HUES64 (cell line): ENCODE results near the gene CLDN4.
A peak's percentile ranks its signal among the peaks of the same experiment; 100 is the strongest.

Source experiments
- H3K27ac ChIP-seq: 2 replicates; pipeline ENCODE4 v1.7.0; 2013; ENCODE audit warnings: low read depth, low read length, inconsistent platforms
- H3K27me3 ChIP-seq: 2 replicates; pipeline ENCODE4 v1.6.1; 2013; ENCODE audit warnings: mild to moderate bottlenecking, low read length; ENCODE audit not compliant: insufficient read depth
- H3K36me3 ChIP-seq: 2 replicates; pipeline ENCODE4 v1.6.1; 2013; ENCODE audit warnings: mild to moderate bottlenecking, low read length; ENCODE audit not compliant: insufficient read depth
- H3K4me1 ChIP-seq: 2 replicates; pipeline ENCODE4 v1.6.1; 2013; ENCODE audit warnings: mild to moderate bottlenecking, low read length, moderate library complexity; ENCODE audit not compliant: insufficient read depth
- H3K4me3 ChIP-seq: 2 replicates; pipeline ENCODE4 v1.5.1; 2013; ENCODE audit warnings: mild to moderate bottlenecking, low read length, moderate library complexity
- H3K9ac ChIP-seq: 2 replicates; pipeline ENCODE4 v1.6.1; 2013; ENCODE audit warnings: mild to moderate bottlenecking, low read depth, low read length
- H3K9me3 ChIP-seq: 2 replicates; pipeline ENCODE4 v1.6.1; 2013; ENCODE audit warnings: low read depth, low read length; ENCODE audit not compliant: insufficient read depth
- WGBS: fragments of 150-250, 120-280 bp; methylation state at CpG from one replicate; pipeline ENCODE4 v1.1.7; 2013; ENCODE audit warnings: missing lambda C conversion rate; 5-methylcytosine and 5-hydroxymethylcytosine counted together

The CLDN4 gene

GRCh38 chr7:73824986-73825385 lies 5.8 kb upstream of the CLDN4 start:
- WGBS, result 89% methylated on average over 9 of the region's 9 CpGs
- no peak overlapping the region for H3K27ac ChIP-seq
- H3K27me3 ChIP-seq, result no peaks in the 10 kb centered on the region
- no peak overlapping the region for H3K9ac ChIP-seq
- no peak overlapping the region for H3K4me3 ChIP-seq
- H3K9me3 ChIP-seq, result no peaks in the 10 kb centered on the region
- no peaks in the 10 kb centered on the region for H3K36me3 ChIP-seq
- peaks cover 29% of the 10 kb centered on the region for H3K4me1 ChIP-seq

GRCh38 chr7:73827567-73828106 lies 3.2 kb upstream of the CLDN4 start:
- Histone ChIP-seq H3K4me1 (peaks cover 51% of the 10 kb centered on the region), H3K9ac (no peak overlapping the region; the same call in 1 of the 2 replicates), H3K9me3 (no peaks in the 10 kb centered on the region), H3K36me3 (no peaks in the 10 kb centered on the region), H3K27me3 (no peaks in the 10 kb centered on the region), H3K27ac (0 out of 2 replicates have a peak overlapping the region, but pooled peaks have one; percentile 3), H3K4me3 (no peak overlapping the region)
- WGBS, result 39% methylated on average over 7 of the region's 11 CpGs

- Histone ChIP-seq H3K4me3 (no peak overlapping the region), H3K4me1 (peaks cover 52% of the 10 kb centered on the region), H3K36me3 (no peaks in the 10 kb centered on the region), H3K9me3 (no peaks in the 10 kb centered on the region), H3K27me3 (no peaks in the 10 kb centered on the region), H3K9ac (no peak overlapping the region), H3K27ac (no peak overlapping the region)
- 80% methylated on average over 14 of the region's 14 CpGs for WGBS
These were observed 2.5 kb upstream of the CLDN4 start for GRCh38 chr7:73828107-73828803.

- Histone ChIP-seq H3K27me3 (no peaks in the 10 kb centered on the region), H3K9ac (no peak overlapping the region)
These were observed 1.8 kb upstream of the CLDN4 start for GRCh38 chr7:73828972-73829371.

DNA sequence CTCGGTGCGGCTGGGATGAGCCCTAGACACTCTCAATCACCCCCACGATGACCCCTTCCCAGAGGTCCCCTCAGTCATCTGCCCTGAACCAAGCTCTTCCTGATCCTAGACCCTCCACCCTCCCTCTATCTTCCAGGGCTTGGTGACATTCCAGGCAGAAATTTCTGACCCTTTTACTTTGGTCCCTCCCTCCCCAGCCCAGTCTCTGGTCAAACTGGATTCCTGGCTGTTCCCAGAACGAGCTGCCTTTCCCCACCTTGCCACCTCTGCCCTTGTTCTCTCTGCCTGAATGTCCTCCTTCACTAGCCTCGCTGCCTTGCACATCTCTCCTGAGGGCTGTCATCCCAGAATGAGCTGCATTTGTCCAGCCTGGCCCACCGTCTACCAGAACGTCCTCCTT lies 1.3 kb upstream of the CLDN4 start:
- peaks cover 56% of the 10 kb centered on the region for H3K4me1 ChIP-seq
- 63% methylated on average over 7 of the region's 7 CpGs for WGBS
- H3K9ac ChIP-seq, result no peak overlapping the region
- H3K27ac ChIP-seq, result no peak overlapping the region
- no peak overlapping the region for H3K4me3 ChIP-seq
- no peaks in the 10 kb centered on the region for H3K36me3 ChIP-seq
- H3K27me3 ChIP-seq, result no peaks in the 10 kb centered on the region
- H3K9me3 ChIP-seq, result no peaks in the 10 kb centered on the region

More at GRCh38 chr7:73828972-73829371, 1.8 kb upstream of the CLDN4 start:
- 92% methylated on average over 5 of the region's 5 CpGs for WGBS
- no peak overlapping the region for H3K4me3 ChIP-seq
- H3K36me3 ChIP-seq, result no peaks in the 10 kb centered on the region
- H3K27ac ChIP-seq, result no peak overlapping the region
- H3K9me3 ChIP-seq, result no peaks in the 10 kb centered on the region
- H3K4me1 ChIP-seq, result peaks cover 56% of the 10 kb centered on the region

- H3K4me3 ChIP-seq, result no peak overlapping the region
- peak overlapping the region; percentile 45; the same call in 1 of the 2 replicates for H3K9ac ChIP-seq
- no peaks in the 10 kb centered on the region for H3K36me3 ChIP-seq
- WGBS, result 86% methylated on average over 13 of the region's 13 CpGs
- no peaks in the 10 kb centered on the region; the same call in 1 of the 2 replicates for H3K9me3 ChIP-seq
- H3K4me1 ChIP-seq, result peaks cover 56% of the 10 kb centered on the region
- no peaks in the 10 kb centered on the region for H3K27me3 ChIP-seq
- peak overlapping the region; percentile 57 for H3K27ac ChIP-seq
These were observed 695 bp upstream of the CLDN4 start for GRCh38 chr7:73829921-73830680.

DNA sequence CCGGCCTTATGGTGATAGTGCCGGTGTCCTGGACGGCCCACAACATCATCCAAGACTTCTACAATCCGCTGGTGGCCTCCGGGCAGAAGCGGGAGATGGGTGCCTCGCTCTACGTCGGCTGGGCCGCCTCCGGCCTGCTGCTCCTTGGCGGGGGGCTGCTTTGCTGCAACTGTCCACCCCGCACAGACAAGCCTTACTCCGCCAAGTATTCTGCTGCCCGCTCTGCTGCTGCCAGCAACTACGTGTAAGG lies 713 bp downstream of the CLDN4 start:
- H3K27ac ChIP-seq, result peak overlapping the region; percentile 48
- H3K36me3 ChIP-seq, result no peaks in the 10 kb centered on the region
- H3K27me3 ChIP-seq, result no peaks in the 10 kb centered on the region
- H3K4me3 ChIP-seq, result peak overlapping the region; percentile 40
- H3K4me1 ChIP-seq, result peaks cover 56% of the 10 kb centered on the region
- no peaks in the 10 kb centered on the region; the same call in 1 of the 2 replicates for H3K9me3 ChIP-seq
- WGBS, result 91% methylated on average over 16 of the region's 16 CpGs
- H3K9ac ChIP-seq, result peak overlapping the region; percentile 69

- H3K4me1 ChIP-seq, result peaks cover 56% of the 10 kb centered on the region
- H3K27ac ChIP-seq, result peak overlapping the region; percentile 48
- 46% methylated on average over 15 of the region's 16 CpGs for WGBS
- peak overlapping the region; percentile 40 for H3K4me3 ChIP-seq
- H3K9me3 ChIP-seq, result no peaks in the 10 kb centered on the region; the same call in 1 of the 2 replicates
- H3K36me3 ChIP-seq, result no peaks in the 10 kb centered on the region
- no peaks in the 10 kb centered on the region for H3K27me3 ChIP-seq
- peak overlapping the region; percentile 69 for H3K9ac ChIP-seq
These were observed 1.2 kb downstream of the CLDN4 start for GRCh38 chr7:73831834-73832651.

DNA sequence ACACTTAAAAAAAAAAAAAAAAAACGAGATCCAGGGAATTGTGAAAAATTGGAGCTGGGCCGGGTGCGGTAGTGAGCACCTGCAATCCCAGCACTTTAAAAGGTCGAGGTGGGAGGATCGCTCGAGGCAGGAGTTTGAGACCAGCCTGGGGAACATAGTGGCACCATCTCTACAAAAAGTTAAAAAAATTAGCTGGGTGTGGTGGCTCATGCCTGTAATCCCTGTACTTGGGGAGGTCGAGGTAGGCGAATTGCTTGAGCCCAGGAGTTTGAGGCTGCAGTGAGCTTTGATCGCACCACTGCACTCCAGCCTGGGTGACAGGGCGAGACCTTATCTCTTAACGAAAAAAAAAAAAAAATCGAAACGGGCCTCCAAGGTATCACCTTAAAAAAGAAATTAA lies 2.0 kb downstream of the CLDN4 start:
- Histone ChIP-seq H3K9ac (peak overlapping the region; percentile 45; the same call in 1 of the 2 replicates), H3K4me3 (no peak overlapping the region), H3K4me1 (peaks cover 49% of the 10 kb centered on the region), H3K36me3 (no peaks in the 10 kb centered on the region), H3K9me3 (no peaks in the 10 kb centered on the region; the same call in 1 of the 2 replicates), H3K27me3 (no peaks in the 10 kb centered on the region), H3K27ac (no peak overlapping the region)
- WGBS, result 88% methylated on average over 13 of the region's 13 CpGs

- peaks cover 45% of the 10 kb centered on the region for H3K4me1 ChIP-seq
- no peak overlapping the region for H3K27ac ChIP-seq
- H3K27me3 ChIP-seq, result no peaks in the 10 kb centered on the region
- no peak overlapping the region for H3K4me3 ChIP-seq
- H3K9ac ChIP-seq, result peak overlapping the region; percentile 45; the same call in 1 of the 2 replicates
- no peaks in the 10 kb centered on the region for H3K36me3 ChIP-seq
- H3K9me3 ChIP-seq, result no peaks in the 10 kb centered on the region; the same call in 1 of the 2 replicates
- WGBS, result 77% methylated on average over 13 of the region's 13 CpGs
These were observed 2.6 kb downstream of the CLDN4 start for GRCh38 chr7:73833251-73833919.
